Measurements from ENCODE around the gene POU2AF1.

Gene POU2AF1

DNA sequence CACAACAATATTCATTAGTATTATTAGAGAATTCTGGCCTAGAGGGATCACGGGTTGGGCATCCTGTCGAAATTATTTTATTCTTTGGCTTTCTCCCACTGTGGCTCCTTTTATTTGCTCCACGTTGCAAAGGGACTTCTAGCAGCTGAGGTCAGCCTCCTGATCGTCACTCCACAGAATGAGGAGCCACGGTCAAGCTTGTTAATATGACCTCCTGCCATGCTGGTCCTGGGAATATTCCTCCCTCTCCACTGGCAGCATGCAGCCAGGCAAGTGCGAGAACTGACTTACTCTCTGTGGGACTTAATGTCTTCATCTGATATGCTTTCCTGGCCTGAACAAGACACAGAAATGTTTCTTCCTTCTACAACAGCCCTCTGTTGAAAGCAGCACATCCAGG, 59.8 kb downstream of the POU2AF1 start:
- no peak for DNase-seq (ENCODE audit: low read depth)

DNA sequence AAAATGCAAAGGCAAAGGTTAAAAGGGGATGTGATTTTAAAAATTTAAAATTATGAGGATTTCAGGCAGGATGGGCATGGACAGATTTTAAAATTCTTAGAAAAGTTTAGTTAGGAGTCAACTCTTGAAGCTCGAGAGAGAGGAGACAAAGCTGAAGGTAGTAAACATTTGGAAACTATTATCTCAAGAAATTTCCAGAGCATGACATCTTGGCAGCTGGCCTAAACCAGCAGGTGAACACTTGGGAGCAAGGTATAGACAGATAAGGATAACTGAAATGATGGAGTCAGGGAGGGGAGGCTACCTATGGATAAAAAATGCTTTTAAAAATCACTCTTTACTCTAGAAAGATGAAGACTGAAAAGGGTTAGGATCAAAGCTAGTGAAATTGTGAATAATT, 67.0 kb downstream of the POU2AF1 start:
- DNase-seq (ENCODE audit: low read depth): no peak

DNA sequence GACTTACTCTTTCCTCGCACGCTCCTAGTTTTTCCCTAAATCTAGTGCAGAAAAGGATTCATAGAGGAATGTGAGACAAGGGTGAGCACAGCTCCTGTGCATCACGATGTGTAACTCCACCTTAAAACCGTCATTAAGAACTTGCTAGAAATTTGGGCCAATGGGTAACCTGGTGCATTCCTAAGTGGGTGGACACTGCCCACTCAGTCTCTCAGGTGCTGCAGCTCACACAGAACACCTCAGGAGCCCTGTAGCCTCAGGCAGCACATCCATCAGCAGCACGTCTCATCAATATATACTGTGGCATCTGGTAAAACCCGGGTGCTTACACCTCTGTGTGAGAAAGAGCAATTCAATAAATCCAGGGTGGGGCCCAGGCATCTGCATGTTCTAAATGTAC, 68.4 kb downstream of the POU2AF1 start:
- DNase-seq (ENCODE audit: low read depth): no peak

DNA sequence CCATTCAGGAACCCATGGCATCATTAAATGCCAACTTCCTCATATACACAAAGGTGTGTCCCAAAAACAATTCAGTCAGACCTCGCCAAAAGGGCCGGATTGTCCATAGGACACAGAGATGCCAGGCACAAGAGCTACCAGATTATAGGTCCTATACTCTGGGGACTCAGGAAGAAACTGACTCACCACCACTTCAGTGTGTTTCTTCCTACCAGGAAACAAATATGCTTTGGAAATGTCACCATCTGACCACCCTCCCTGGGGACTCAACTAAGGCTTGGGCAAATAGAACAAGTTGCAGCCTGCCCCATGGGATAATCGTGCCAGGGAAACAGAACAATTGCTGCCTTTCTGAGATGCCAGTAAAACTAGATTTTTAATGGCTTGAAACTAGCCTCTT, 69.0 kb downstream of the POU2AF1 start:
- DNase-seq (ENCODE audit: low read depth): no peak

DNA sequence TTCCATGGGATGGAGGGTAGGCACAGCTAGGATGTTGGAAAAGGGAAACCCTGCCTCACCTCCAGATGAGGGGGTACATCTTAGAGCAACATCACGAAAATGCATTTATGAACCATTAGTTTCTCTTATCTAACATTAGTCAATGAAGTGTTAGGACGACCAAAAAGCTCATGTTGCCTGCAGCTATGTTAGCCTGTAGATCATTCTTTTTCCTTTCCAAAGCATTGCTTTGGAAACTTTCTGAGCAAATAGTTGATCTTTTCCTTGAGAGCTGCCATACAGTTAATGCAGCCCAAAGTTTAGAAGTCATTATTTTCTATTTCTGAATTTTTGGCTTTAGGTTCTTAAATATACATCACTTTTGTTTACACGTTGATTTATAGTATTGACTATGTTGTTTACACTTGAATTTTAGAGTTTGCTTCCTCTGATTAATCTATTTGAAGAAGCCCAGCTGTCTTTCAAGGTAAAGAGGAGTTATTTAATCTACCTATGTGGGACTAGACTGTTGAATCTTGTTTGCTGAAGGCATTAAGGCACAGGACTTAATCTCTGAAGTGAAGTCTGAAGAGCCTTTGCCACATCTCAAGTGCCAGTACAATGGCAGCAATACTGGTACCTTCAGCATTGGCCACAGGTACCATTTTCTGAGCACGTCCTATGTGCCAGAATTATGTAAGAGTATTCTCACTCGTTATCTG, 69.7 kb downstream of the POU2AF1 start:
- DNase-seq (ENCODE audit: low read depth): no peak

DNA sequence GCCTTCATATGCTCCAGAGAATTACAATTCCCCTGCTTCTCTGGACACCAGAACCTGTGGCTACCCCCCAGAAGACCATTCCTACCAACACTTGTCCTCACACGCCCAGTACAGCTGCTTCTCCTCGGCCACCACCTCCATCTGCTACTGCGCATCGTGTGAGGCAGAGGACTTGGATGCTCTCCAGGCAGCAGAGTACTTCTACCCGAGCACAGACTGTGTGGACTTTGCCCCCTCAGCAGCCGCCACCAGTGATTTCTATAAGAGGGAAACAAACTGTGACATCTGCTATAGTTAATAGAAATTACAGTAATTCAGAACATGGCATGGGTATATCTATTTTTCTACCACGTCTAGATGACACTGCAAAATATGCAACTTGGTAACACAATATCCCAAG, 70.9 kb downstream of the POU2AF1 start:
- DNase-seq (ENCODE audit: low read depth): no peak

DNA sequence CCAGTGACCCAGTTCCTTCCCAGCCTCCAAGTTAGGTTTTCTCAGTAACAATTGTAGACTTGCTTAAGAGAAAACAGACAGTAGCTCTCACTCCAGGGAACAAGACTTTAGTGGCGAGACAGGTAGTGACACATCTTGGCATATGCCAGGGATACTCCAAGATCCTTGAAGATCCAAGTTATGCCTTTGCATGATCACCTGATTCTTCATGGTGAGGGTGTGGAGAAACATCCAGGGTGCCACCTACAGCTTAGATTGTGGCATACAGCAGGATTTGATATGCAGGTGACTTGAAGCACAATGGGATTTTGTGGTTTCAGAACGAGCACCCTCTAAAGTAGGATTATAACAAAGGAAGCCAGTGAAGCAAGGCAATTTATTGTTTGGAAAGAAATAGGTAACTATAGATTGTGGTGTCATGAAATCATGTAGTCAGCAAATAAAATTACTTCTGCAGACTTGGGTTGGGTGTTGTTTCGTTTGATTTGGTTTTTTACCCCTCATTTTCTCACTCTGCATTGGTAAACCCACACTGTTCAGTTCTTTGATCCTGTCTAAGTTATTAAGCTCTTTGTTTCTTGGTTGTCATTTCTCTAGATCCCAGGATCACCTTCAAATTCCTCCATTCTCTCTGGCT, 71.5 kb downstream of the POU2AF1 start:
- DNase-seq (ENCODE audit: low read depth): no peak

DNA sequence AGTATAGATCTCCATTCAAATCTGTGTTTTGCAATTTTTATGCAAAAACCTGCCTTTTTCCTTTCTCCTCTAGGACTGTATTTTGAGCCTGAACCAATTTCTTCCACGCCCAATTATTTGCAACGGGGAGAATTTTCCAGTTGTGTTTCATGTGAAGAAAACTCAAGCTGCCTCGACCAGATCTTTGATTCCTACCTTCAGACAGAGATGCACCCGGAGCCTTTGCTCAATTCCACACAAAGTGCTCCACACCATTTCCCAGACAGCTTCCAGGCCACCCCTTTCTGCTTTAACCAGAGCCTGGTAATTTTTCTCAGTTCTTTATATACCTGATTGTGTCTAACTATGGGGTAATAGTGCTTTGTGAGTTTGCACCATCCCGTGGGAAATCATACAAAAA, 72.8 kb downstream of the POU2AF1 start:
- no peak for DNase-seq (ENCODE audit: low read depth)

DNA sequence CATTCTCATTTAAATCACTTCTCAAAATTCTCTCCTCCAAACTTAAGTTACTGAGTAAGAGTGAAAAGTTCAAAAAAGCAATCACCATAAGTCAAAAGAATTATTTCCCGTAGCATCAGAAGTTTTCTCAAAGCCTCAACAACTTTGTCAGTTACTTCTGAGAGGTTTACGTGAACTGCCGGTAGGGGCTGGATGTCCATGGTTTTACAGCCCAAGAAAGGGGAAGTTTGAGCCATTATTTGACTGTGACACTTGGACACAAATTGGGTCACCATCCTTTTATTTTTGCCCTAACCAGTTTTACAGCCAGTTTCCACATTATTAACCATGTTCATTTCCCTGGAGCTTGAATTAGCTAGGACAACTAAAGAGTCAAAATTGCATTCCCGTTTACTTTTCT, 73.2 kb downstream of the POU2AF1 start:
- no peak for DNase-seq (ENCODE audit: low read depth)

DNA sequence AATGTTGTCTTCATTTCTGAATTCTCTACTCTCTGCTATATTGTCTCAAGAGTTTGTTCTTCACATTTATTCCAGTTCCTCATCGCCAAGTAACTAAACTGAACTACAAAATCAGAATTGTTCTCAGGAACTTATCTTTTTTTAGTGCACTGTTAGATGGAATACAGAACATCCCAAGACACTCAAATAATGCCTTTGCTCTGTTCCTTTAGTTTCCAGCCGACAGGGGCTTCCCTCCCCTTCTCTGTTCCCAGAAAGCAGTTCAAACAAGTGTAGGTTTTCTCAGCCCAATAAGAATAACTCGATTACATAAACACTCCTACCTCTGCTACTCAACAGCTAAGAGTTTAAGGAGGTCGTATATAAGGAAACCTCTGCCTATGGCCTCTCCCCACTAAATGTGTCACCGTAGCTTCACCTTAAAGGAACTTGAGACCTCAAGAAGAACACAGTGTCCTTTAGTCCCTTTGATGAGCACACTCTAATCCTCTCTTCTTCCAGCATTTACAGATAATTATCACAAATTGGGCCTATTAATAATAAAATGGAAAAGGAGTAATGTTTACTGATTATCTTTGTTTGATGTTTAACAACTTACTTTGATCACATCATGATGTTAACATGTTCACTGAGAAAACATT, 73.8 kb downstream of the POU2AF1 start:
- no peak for DNase-seq (ENCODE audit: low read depth)

DNA sequence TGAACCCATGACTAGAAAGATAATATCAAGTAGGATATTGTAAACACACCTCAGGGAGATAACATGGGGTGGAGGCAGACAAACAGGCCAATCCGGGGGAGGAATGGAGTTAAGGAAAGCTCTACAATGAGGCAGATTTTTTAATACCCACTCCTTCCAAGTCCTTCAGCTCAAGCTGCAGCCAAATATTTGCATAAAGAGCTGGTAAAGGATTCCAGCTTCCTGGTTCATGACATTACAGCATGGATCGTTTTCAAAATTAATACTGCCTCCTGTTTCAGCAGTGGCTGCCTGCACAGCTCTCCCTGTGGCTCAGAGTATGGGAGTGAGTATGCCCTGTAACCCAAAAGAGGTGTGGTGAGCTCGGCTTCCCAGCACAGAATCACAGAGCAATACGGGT, 75.6 kb downstream of the POU2AF1 start:
- no peak for DNase-seq (ENCODE audit: low read depth)

DNA sequence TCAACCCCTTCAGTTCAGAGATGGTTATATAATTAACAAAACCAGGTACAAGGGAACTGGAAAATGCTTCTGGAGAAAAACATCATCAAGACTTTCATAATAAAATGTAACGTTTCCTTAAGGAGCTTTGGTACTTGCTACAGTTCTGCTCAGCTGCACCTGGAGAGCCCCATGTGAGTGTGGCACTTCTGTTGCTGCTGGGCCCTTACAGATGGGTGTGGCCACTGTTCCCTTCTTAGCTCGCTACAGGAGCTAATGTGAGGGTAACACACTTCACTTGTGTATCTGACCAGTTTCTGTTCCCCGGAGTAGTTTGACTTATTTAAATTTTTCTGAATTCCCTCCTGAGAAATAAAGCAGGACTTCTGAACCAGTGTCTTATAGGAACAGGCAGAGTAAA, 76.8 kb downstream of the POU2AF1 start:
- DNase-seq (ENCODE audit: low read depth): no peak

Data from stimulated activated CD8-positive, alpha-beta memory T cell treated with anti-CD3 and anti-CD28 coated beads, Interleukin-12 subunit alpha, Interleukin-12 subunit beta, amount 100 ng/mL, for 1 hour (primary cell).